ENCODE data around the gene CHD5.

The CHD5 gene

DNA sequence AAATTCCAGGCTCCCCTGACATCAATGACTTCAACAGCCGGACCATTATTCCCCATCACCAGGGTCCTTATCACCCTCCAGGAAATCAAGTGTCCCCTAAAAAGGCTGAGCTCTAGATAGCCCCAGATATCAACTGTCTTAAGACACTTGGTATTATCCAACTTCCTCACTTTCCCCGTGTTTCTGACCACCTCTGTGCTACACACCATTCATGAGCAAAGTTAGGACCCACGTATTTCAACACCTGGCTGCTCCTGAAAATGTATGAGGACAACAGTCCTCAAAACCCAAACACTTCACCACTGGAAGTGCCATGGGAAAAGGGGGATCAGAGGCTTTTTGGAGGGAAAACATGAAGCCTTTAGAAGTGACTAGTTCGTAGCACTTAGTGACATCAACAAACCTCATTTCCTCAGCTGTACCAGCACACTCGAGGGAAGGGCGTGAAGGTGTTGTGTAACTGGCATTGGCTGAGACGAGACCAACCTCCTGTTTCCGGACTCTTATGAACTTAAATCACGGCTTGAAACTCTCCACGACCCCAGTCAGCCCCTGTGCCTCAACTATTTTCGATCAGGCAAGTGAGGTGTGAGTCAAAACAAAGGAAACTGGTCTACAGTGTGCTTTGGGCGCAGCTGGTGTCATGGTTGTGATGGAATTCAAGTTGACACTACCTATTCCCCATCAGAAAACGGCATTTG, 4.1 kb upstream of the CHD5 start:
- Histone ChIP-seq H3K4me1 (ENCODE audit: control insufficient read depth, insufficient read depth, low read length, poor library complexity, severe bottlenecking) (peaks cover 8% of the 10 kb centered on the region), H3K4me3 (ENCODE audit: insufficient read depth, low read depth, low read length, poor library complexity, severe bottlenecking) (no peak overlapping the region), H3K36me3 (ENCODE audit: control insufficient read depth, insufficient read depth, low read length) (peaks cover 16% of the 10 kb centered on the region), H3K27me3 (replicated peaks; ENCODE audit: control insufficient read depth, insufficient read depth, low read length, poor library complexity, severe bottlenecking) (peaks cover 10% of the 10 kb centered on the region), H3K9me3 (ENCODE audit: control insufficient read depth, low read length) (no peaks in the 10 kb centered on the region), H3K27ac (ENCODE audit: insufficient read depth, low read length, poor library complexity, severe bottlenecking) (no peak overlapping the region)
- DNase-seq: no peak

DNA sequence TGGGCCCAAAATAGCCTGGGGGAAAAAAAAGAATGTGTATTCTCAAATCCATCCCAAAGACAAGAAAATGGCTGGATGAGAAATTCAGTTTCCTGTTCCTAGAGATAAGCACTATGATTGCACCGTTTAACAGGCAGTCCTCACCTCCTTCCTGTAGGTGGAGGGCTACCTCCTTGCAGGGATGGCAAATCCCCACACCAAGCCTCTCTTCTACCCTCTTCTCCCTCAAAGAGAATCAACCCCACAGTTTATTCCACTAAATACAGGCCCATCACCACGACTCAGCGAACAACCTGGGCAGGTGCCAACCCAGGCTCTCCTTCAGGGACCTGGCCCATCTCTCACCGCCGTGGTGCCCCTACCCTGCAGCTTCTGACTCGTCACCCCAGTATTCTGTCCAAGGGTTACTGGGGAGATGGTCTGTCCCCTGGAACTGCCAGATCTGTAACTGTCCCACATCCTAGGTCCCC, 3.4 kb upstream of the CHD5 start:
- Histone ChIP-seq H3K36me3 (ENCODE audit: control insufficient read depth, insufficient read depth, low read length) (peaks cover 9% of the 10 kb centered on the region), H3K27ac (ENCODE audit: insufficient read depth, low read length, poor library complexity, severe bottlenecking) (no peak overlapping the region), H3K4me3 (ENCODE audit: insufficient read depth, low read depth, low read length, poor library complexity, severe bottlenecking) (no peak overlapping the region)

DNA sequence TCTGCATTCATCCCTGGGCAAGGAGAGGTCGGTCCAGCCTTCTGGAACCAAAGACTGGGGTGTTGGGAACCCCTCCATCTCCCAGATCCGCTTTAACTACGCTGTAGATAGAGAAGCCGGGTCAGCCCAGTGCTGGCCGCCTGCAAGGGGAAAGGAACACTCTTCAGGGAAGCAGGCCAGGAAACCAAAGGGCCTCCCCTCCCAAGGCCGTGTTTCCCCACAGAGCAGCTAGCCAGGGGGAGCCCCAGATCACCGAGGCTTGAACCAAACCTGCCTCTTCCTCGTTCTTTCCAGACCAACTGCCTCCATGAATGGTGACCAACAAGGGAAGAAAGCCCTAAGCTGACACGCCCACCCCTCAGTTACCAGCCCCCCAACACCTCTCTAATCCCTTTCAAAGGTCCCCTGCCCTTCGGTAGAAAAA, 1.2 kb upstream of the CHD5 start:
- Histone ChIP-seq H3K27me3 (replicated peaks; ENCODE audit: control insufficient read depth, insufficient read depth, low read length, poor library complexity, severe bottlenecking) (peaks cover 33% of the 10 kb centered on the region), H3K27ac (ENCODE audit: insufficient read depth, low read length, poor library complexity, severe bottlenecking) (no peak overlapping the region), H3K36me3 (ENCODE audit: control insufficient read depth, insufficient read depth, low read length) (no peaks in the 10 kb centered on the region), H3K4me1 (ENCODE audit: control insufficient read depth, insufficient read depth, low read length, poor library complexity, severe bottlenecking) (peaks cover 16% of the 10 kb centered on the region), H3K9me3 (ENCODE audit: control insufficient read depth, low read length) (no peaks in the 10 kb centered on the region), H3K4me3 (ENCODE audit: insufficient read depth, low read depth, low read length, poor library complexity, severe bottlenecking) (no peak overlapping the region)
- no peak for DNase-seq

More for the DNA sequence above, 3.4 kb upstream of the CHD5 start:
- DNase-seq: no peak
- H3K4me1 ChIP-seq (ENCODE audit: control insufficient read depth, insufficient read depth, low read length, poor library complexity, severe bottlenecking): peaks cover 15% of the 10 kb centered on the region
- H3K9me3 ChIP-seq (ENCODE audit: control insufficient read depth, low read length): no peaks in the 10 kb centered on the region
- peaks cover 17% of the 10 kb centered on the region for H3K27me3 ChIP-seq (replicated peaks; ENCODE audit: control insufficient read depth, insufficient read depth, low read length, poor library complexity, severe bottlenecking)

DNA sequence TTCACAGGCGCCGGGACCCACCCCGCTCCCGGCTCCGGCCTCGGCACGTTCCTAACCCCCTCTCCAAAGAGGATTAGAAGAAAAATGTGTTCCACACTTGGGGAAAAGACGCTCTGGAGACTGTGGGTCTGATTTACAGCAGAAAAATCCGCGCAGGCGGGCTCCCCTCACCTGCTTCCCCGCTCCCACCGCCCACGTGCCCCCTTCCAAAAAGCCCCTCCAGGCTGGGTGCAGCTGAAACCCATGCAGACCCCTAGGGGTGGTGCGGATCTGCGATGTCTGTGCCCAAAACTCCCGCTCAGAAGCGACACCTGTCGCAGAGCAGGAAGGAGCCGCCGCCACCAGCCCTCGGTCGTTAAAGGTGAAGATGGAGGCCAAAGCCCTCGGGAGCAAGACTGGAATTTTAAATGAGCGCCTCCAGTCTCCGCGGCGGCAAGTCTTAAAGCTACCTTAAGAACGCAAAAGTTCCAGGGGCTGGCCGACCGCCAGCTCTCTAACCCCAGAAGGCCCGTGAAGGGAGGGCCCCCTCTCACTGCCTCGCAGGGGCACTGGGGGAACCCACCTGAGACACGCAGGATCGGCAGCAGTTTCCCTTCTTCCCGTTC, 688 bp upstream of the CHD5 start:
- DNase-seq: no peak
- H3K4me1 ChIP-seq (ENCODE audit: control insufficient read depth, insufficient read depth, low read length, poor library complexity, severe bottlenecking): peaks cover 16% of the 10 kb centered on the region
- H3K27me3 ChIP-seq (replicated peaks; ENCODE audit: control insufficient read depth, insufficient read depth, low read length, poor library complexity, severe bottlenecking): peaks cover 33% of the 10 kb centered on the region
- H3K36me3 ChIP-seq (ENCODE audit: control insufficient read depth, insufficient read depth, low read length): no peaks in the 10 kb centered on the region
- H3K27ac ChIP-seq (ENCODE audit: insufficient read depth, low read length, poor library complexity, severe bottlenecking): no peak overlapping the region
- peak overlapping the region; percentile 7 for H3K4me3 ChIP-seq (ENCODE audit: insufficient read depth, low read depth, low read length, poor library complexity, severe bottlenecking)
- H3K9me3 ChIP-seq (ENCODE audit: control insufficient read depth, low read length): no peaks in the 10 kb centered on the region

DNA sequence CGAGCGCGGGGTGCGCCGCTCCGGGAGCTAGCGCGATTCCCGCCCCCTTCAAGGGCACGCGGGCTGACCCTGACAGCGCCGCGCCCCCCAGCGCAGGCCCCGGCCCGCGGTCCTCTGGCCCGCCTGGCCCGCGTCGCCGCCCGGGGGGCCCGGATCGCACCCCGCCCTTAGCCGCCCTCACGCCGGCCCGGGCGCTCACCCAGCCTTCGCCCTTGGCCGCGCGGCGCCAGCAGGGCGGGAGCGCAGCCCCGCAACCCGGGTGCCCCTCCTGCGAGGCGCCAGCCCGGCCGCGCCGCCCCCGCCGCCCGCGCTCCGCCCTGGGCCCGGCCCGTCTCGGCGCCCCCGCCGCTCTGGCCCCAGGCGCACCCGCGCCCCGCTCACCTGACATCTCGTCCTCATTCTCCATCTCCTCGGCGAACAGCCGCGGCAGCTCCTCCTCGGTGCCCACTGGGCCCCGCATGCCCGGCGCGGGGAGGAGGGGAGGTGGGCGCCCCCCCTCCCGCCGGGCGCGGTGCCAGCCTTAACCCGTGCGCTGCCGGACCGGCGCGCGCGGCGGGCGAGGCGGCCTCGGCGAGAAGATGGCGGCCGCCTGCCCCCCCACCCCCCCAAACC, 451 bp downstream of the CHD5 start:
- peaks cover 33% of the 10 kb centered on the region for H3K27me3 ChIP-seq (replicated peaks; ENCODE audit: control insufficient read depth, insufficient read depth, low read length, poor library complexity, severe bottlenecking)

DNA sequence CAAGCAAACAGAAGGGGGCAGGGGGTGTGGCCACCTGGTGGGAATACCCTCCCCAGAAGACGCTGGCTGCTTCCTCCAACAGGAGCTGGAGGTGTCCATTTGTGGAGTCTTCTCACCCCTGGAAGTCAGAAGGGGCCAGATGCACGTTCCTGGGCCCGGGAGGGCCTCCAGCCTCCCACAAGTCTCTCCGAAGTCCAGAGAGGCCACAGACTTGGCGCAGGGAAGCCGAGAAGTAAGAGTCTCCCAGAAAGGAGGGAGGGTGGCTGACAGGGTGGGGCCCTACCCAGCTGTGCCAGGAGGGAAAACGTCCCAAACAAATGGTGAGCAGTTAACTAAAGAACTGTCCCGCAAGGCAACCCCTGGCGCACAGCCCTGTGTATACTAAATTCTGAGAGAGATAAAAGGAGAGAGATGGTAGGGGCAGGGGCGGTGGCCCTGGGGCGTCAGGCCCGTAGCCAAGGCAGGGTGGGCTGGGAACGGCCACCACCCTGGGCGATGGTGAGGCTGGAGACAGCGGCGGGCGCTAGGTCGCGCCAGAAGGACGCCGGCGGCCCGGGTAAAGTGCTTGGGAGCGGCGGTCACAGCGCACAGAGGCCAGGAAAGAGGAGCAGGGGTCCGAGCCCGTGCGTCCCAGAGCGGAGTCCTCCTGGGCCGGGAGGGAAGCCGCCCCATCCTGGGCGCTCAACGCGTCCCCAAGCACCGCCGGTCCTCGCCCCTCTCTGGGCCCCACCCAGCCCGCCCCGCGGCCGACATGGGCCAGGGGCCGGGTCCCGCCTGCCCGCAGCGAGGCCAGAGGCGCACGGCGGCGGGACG, 1.2 kb downstream of the CHD5 start:
- H3K27me3 ChIP-seq (replicated peaks; ENCODE audit: control insufficient read depth, insufficient read depth, low read length, poor library complexity, severe bottlenecking): peaks cover 33% of the 10 kb centered on the region
- DNase-seq: no peak

More for the DNA sequence above, 451 bp downstream of the CHD5 start:
- H3K27ac ChIP-seq (ENCODE audit: insufficient read depth, low read length, poor library complexity, severe bottlenecking): no peak overlapping the region
- H3K4me1 ChIP-seq (ENCODE audit: control insufficient read depth, insufficient read depth, low read length, poor library complexity, severe bottlenecking): peaks cover 16% of the 10 kb centered on the region
- no peaks in the 10 kb centered on the region for H3K36me3 ChIP-seq (ENCODE audit: control insufficient read depth, insufficient read depth, low read length)
- no peak overlapping the region for H3K4me3 ChIP-seq (ENCODE audit: insufficient read depth, low read depth, low read length, poor library complexity, severe bottlenecking)
- DNase-seq: no peak
- H3K9me3 ChIP-seq (ENCODE audit: control insufficient read depth, low read length): no peaks in the 10 kb centered on the region

DNA sequence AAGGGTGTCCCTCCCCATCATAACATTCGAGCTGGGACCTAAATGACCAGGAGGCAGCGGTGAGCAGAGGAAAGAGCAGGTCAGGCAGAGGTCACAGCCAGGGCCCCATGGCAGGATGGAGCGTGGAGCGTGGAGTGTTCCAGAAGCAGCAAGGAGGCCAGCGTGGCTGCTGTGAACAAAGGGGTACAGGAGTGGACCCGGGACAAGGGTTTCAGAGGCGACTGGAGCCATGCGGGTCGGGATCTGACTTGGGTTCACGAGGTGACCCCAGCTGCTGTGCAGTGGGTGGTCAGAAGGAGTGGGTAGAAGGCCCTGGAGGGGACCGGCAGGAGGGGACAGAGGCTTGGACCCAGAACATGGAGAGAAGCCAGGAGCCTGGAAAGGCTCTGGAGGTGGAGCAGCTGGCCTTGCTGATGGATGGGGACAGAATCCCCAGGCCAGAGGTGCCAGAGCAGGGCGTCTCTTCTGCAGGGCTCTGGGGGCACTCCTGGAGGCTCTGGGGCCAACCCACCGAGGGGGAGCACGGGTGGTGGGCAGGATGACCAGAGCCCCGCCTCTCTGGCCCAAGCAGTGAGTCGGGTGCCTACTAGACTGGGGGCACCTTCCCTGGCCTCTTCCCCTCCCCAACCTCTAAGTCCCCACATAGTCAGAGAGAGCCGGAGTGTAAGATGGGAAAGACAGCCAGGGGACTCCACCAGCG, 2.3 kb downstream of the CHD5 start:
- H3K4me1 ChIP-seq (ENCODE audit: control insufficient read depth, insufficient read depth, low read length, poor library complexity, severe bottlenecking): peaks cover 16% of the 10 kb centered on the region
- H3K9me3 ChIP-seq (ENCODE audit: control insufficient read depth, low read length): no peaks in the 10 kb centered on the region
- no peaks in the 10 kb centered on the region for H3K36me3 ChIP-seq (ENCODE audit: control insufficient read depth, insufficient read depth, low read length)
- DNase-seq: no peak
- H3K27me3 ChIP-seq (replicated peaks; ENCODE audit: control insufficient read depth, insufficient read depth, low read length, poor library complexity, severe bottlenecking): peaks cover 33% of the 10 kb centered on the region
- no peak overlapping the region for H3K27ac ChIP-seq (ENCODE audit: insufficient read depth, low read length, poor library complexity, severe bottlenecking)
- H3K4me3 ChIP-seq (ENCODE audit: insufficient read depth, low read depth, low read length, poor library complexity, severe bottlenecking): no peak overlapping the region

More for the DNA sequence above, 1.2 kb downstream of the CHD5 start:
- no peak overlapping the region for H3K4me3 ChIP-seq (ENCODE audit: insufficient read depth, low read depth, low read length, poor library complexity, severe bottlenecking)
- no peaks in the 10 kb centered on the region for H3K36me3 ChIP-seq (ENCODE audit: control insufficient read depth, insufficient read depth, low read length)
- no peaks in the 10 kb centered on the region for H3K9me3 ChIP-seq (ENCODE audit: control insufficient read depth, low read length)
- H3K27ac ChIP-seq (ENCODE audit: insufficient read depth, low read length, poor library complexity, severe bottlenecking): no peak overlapping the region
- H3K4me1 ChIP-seq (ENCODE audit: control insufficient read depth, insufficient read depth, low read length, poor library complexity, severe bottlenecking): peaks cover 16% of the 10 kb centered on the region

DNA sequence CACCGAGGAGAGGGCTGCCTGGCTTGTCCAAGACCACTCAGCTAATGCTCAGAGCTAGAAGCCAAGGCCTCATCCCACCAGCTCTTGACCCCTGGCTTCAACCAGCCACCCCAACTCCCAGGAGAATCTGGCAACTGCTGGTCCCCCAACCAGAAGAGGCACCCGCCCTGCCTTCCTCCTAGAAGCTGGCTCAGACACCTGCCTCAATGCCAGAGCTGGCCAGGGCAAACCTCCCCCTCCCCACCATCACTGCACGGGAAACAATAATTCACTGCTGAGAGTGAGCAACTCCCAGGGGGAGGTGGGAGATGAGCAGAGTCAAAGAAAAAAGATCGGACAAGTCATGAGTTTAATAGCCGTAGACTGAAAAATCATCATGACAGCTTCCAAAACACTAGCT, 3.3 kb downstream of the CHD5 start:
- H3K4me1 ChIP-seq (ENCODE audit: control insufficient read depth, insufficient read depth, low read length, poor library complexity, severe bottlenecking): peaks cover 16% of the 10 kb centered on the region
- no peak overlapping the region for H3K4me3 ChIP-seq (ENCODE audit: insufficient read depth, low read depth, low read length, poor library complexity, severe bottlenecking)
- H3K27ac ChIP-seq (ENCODE audit: insufficient read depth, low read length, poor library complexity, severe bottlenecking): no peak overlapping the region
- H3K27me3 ChIP-seq (replicated peaks; ENCODE audit: control insufficient read depth, insufficient read depth, low read length, poor library complexity, severe bottlenecking): peaks cover 33% of the 10 kb centered on the region
- H3K9me3 ChIP-seq (ENCODE audit: control insufficient read depth, low read length): no peaks in the 10 kb centered on the region
- H3K36me3 ChIP-seq (ENCODE audit: control insufficient read depth, insufficient read depth, low read length): no peaks in the 10 kb centered on the region
- DNase-seq: no peak

DNA sequence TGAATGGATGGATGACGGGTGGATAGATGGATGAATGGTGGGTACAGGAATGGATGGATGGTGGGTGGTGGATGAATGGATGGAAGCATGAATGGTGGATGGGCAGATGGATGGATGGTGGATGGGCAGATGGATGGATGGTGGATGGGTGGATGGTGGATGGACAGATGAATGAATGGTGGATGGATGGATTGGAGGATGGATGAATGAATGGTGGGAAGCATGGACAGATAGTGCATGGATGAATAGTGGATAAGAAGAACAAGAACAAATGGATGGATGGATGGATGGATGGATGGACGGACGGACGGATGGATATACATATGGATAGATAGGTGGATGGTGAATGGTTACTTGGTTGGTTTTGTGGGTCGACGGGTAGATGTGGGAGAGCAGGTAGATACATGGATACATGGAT, 4.7 kb downstream of the CHD5 start:
- Histone ChIP-seq H3K4me3 (ENCODE audit: insufficient read depth, low read depth, low read length, poor library complexity, severe bottlenecking) (no peak overlapping the region), H3K4me1 (ENCODE audit: control insufficient read depth, insufficient read depth, low read length, poor library complexity, severe bottlenecking) (peaks cover 8% of the 10 kb centered on the region), H3K9me3 (ENCODE audit: control insufficient read depth, low read length) (no peaks in the 10 kb centered on the region), H3K36me3 (ENCODE audit: control insufficient read depth, insufficient read depth, low read length) (no peaks in the 10 kb centered on the region), H3K27me3 (replicated peaks; ENCODE audit: control insufficient read depth, insufficient read depth, low read length, poor library complexity, severe bottlenecking) (peaks cover 26% of the 10 kb centered on the region), H3K27ac (ENCODE audit: insufficient read depth, low read length, poor library complexity, severe bottlenecking) (no peak overlapping the region)
- no peak for DNase-seq
